IPS-20b (cell line): ENCODE measurements around the gene RET.

Experiments
- H3K27ac ChIP-seq: one replicate; pipeline ENCODE4 v1.5.1; 2013; ENCODE audit warnings: low read length
- H3K27me3 ChIP-seq: 2 replicates; pipeline ENCODE4 v1.6.1; 2013; ENCODE audit warnings: mild to moderate bottlenecking, low read length, inconsistent platforms; ENCODE audit not compliant: insufficient read depth
- H3K36me3 ChIP-seq: 2 replicates; pipeline ENCODE4 v1.6.1; 2013; ENCODE audit warnings: low read depth, mild to moderate bottlenecking, inconsistent platforms, low read length, moderate library complexity; ENCODE audit not compliant: insufficient read depth
- H3K4me1 ChIP-seq: 2 replicates; pipeline ENCODE4 v1.6.1; 2013; ENCODE audit warnings: mild to moderate bottlenecking, control low read depth, inconsistent platforms, low read length, moderate library complexity; ENCODE audit not compliant: insufficient read depth
- H3K4me3 ChIP-seq: 2 replicates; pipeline ENCODE4 v1.5.1; 2013; ENCODE audit warnings: mild to moderate bottlenecking, low read length, inconsistent platforms
- H3K9ac ChIP-seq: 2 replicates; pipeline ENCODE4 v1.6.1; 2013; ENCODE audit warnings: low read depth, mild to moderate bottlenecking, inconsistent platforms, low read length, moderate library complexity
- H3K9me3 ChIP-seq: 2 replicates; pipeline ENCODE4 v1.6.1; 2013; ENCODE audit warnings: mild to moderate bottlenecking, low read depth, low read length, inconsistent platforms; ENCODE audit not compliant: insufficient read depth

RET gene

GRCh38 chr10:43177595-43177994 is 100.7 kb downstream of the RET start:
- Histone ChIP-seq H3K27ac (no peak overlapping the region), H3K27me3 (no peaks in the 10 kb centered on the region), H3K9ac (no peak overlapping the region), H3K9me3 (no peaks in the 10 kb centered on the region), H3K36me3 (no peaks in the 10 kb centered on the region; the same call in 1 of the 2 replicates), H3K4me1 (no peaks in the 10 kb centered on the region), H3K4me3 (no peak overlapping the region)
